Activated CD4-positive, CD25-positive, alpha-beta regulatory T cell (primary cell): ENCODE results near the gene TBC1D22A.

ENCODE experiments used
- DNase-seq, 4 experiments: peaks; one replicate each; lab custom pipeline; 2025; lab: John Stamatoyannopoulos, UW

Gene TBC1D22A

GRCh38 chr22:47013861-47014635 lies 251.6 kb downstream of the TBC1D22A start:
- DNase-seq, result no peak

DNA sequence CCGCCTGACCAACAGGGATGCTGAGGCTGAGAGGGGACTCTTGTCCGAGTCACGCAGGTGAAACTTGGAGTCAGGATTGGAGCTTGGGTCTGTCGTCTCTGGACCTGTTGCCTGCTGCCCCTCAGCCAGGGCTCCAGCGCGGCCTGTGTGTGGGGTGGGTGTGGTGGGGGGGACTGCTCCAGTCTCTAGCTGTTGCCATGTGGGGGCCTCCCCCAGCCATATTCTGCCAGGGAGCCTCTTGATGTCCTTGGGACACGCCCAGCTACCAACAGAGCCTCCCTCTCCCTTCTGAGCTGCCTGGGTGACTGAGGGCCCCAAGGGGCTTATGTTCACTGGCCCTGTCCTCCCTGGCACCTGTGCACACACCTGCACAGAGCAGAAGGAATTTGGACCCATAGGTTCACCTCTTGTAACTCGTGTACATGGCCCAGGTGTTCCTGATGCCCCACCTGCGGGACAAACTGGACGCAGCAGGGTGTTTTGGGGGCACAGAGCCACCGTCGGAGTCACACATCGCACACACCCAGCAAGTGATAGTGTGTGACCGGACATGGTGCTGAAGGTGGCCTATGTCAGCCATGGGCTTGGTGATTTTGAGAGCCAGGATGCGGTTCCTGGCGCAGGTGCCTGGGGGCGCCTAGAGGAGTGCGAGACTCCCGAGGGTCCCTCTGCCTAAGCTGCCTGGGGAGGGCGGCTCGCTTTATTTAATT lies 252.3 kb downstream of the TBC1D22A start:
- no peak for DNase-seq

GRCh38 chr22:47015589-47016178 lies 253.2 kb downstream of the TBC1D22A start:
- DNase-seq, result no peak

GRCh38 chr22:47016631-47017030 lies 254.2 kb downstream of the TBC1D22A start:
- DNase-seq, result no peak

- no peak for DNase-seq
Measured at GRCh38 chr22:47017245-47017644, 254.8 kb downstream of the TBC1D22A start.

GRCh38 chr22:47018010-47018910 lies 255.8 kb downstream of the TBC1D22A start:
- DNase-seq, result no peak

- DNase-seq, result no peak
Measured at GRCh38 chr22:47019012-47019790, 256.8 kb downstream of the TBC1D22A start.

DNA sequence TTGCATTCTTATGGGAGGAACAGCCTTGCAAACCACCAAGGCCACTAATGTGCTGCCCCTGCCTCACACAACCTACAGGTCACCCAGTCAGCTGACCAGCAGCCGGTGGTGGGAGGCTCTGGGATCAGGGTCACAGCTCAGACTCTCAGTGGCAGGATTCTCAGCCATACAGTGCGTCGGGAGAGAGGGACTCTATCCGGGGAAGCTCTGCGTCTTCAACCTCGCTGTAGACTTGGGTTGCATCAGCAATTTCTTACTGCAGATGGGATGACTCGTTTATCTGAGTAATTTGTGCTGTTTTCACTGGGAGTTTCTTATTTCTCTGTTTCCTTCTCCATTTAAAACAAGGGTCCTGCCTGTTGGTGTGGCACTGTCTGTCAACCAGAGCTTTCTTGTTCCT lies 257.7 kb downstream of the TBC1D22A start:
- no peak for DNase-seq

DNA sequence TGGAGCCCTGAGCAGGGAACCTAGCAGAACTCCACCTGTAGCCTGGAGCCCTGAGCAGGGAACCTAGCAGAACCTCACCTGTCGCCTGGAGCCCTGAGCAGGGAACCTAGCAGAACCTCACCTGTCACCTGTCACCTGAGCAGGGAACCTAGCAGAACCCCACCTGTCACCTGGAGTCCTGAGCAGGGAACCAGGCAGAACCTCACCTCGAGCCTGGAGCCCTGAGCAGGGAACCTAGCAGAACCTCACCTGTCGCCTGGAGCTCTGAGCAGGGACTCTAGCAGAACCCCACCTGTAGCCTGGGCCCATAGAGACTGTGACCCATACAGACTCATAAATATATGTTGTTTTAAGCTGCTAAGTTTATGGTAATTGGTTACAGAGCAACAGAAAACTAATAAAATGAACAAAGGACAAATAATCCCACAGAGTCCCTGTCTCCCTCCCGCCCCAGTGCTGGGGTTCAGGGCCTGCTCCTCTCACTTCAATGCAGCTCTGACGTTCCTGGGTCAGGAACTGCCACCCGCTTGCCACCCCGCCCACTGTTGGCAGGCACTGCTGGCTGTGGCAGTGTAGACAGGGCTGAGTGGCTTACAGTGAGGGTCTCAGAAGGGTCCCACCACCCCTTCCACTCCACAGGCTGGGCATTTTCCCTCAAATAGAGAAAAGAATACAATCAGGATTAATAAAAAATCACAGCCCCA lies 259.1 kb downstream of the TBC1D22A start:
- no peak for DNase-seq

GRCh38 chr22:47022075-47022473 lies 259.6 kb downstream of the TBC1D22A start:
- no peak for DNase-seq

GRCh38 chr22:47022475-47022874 lies 260.0 kb downstream of the TBC1D22A start:
- no peak for DNase-seq

DNA sequence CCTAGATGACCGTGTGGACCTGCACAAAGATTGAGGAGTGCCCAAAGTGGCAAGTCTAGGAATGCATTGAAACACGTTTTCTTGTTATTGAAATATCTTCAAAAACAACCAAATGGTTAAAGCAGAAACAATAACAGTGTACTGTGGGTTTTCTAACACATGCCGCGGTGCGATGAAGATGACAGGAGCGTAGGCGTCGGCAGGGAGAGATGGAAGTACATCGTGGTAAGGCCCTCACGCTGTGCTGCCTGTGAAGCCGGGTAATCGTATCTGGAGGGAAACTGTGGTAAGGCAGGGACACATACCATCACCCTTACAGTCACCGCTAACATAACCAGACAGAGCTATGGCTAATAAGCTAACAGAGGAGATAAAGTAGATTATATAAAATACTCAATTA lies 261.4 kb downstream of the TBC1D22A start:
- no peak for DNase-seq

- no peak for DNase-seq
Measured at GRCh38 chr22:47027766-47028165, 265.3 kb downstream of the TBC1D22A start.

DNA sequence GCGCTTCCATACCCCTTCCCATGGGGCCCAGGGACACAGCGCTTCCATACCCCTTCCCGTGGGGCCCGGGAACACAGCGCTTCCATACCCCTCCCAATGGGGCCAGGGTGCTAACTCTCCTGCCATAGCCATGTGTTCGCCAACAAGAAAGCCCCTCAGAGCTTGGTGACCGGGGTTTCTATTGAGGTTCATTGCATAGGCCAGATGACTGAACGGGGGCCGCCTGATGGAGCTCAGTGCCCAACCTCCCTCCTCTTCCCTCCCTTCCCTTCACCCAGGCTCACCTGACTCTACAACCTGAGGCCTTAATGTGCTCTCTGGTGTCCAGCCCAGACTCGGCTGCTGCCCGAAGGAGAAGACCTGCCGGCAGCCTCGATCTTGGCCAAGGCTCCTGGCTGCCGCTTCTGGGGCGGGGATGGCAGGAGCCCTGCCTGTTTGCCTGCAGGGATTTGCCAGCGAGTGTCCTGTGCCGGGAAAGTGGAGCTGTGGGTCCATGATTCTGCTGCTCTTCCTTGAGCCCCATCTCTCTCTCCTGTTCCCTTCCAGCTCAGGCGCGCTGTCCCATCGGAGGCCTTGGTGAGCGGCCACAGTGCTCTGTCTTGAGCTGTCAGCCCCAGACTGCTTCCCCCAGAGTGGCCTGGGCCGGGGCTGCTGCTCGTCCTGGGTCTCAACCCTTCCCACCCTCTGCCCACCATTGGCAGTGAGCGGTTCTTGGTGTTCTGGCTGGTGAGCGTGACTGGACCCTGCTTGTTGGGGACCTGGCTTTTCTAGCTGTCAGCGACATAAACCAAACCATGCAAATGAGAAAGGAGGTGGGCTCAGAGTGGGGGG lies 267.0 kb downstream of the TBC1D22A start:
- no peak for DNase-seq

DNA sequence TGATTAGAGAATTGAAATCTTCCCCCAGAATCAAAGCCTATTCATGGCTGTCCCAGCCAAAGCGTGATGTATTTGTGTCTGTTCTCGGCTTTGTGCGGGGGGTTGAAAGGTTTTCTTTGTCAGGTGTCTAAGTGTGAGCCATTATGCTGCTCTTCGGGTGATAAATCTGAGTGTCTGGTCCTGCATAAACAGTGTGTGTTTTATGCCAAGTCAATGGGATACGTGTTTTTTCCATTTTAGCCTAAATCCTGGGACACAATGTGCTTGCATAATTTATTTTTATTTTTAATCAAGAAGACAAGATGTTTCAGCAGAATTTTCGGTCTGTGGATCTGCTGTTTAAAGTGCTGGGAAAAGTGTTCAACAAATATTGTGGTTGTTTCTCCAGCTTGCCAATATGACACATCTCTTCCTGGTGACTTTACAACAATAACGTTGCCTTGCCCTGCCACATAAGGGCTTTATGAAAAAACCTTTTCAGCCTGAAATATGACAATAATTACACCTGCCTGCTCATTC lies 267.8 kb downstream of the TBC1D22A start:
- no peak for DNase-seq

GRCh38 chr22:47030881-47031627 lies 268.6 kb downstream of the TBC1D22A start:
- no peak for DNase-seq

GRCh38 chr22:47031628-47031915 lies 269.1 kb downstream of the TBC1D22A start:
- no peak for DNase-seq

GRCh38 chr22:47032091-47032943 lies 269.9 kb downstream of the TBC1D22A start:
- DNase-seq, result no peak
